NK-92 (cell line): ENCODE measurements around the gene RUNX2.

Source experiments
- DNase-seq: peaks from one replicate; lab custom pipeline; 2025; ENCODE audit not compliant: unreplicated experiment; lab: John Stamatoyannopoulos, UW

RUNX2 gene

DNA sequence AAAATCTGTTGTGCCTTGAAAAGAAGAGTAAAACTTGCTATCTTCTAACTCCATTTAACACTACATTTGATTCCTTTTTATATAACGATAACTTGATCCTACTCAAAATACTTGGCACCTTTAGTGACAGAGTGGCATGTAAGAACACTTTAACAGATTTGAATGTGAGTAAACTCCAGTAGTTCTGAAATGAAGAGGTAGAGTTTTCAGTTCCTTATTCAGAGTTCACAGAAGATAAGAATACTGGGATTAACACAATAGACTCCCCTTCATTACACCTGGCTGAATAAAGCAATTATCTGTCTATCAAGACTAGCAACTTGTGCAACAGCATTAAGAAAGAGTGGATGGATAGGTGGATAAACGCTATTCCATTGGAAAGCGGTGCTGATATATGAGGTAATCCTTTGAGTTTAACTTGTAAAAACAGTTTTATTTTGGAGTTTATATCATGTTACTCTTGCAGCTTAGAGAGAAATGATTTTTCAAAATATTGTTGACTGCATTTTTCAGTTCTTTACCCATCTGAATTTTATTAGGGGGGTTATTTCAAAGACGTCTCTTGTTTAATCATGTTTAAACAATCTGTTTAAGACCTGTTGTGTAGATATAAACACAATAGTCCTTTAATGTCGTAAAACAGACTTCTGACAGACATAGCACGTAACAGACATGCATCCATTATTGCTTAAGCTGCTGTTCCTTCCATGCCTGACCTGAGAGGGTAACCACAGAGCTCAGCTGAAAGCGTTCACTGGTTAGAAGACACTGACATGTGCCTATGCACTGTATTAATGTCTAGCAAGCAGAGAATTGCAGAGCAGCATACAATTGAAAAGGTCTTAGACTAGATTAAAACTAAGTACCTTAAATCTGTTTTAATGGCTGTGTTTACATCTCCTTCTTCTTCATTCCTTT, 152.0 kb downstream of the RUNX2 start:
- DNase-seq, result no peak

DNA sequence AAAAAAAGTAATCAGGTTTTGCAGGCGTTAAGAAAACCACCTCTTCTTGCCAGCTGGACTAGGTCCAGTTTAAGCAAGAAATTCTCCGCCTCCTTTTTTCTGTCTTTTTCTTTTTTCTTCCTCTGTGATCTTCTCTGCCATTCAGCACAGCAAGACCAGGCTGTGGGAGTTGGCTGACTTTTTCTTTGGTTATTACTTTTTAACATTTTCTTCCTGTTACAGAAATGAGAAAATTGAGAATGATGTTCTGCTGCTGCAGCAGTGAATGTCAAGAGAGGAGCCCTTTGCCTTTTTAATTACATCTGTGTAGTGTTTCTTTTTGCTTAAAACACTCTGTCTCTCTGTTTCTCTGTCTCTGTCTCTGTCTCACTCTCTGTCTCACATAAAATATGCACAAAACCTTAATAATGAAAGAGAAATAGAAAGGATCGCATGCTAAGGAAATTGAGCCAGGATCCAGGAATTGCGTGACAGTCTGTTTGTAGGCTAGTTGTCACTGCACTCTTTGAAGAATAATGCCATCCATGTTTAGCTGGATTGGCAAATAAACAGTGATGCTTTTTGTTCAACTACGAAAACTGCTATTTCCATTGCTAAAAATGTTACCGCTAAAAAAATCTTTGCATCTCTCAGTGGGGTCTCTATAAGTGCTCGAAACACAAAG, 152.8 kb downstream of the RUNX2 start:
- DNase-seq, result no peak

DNA sequence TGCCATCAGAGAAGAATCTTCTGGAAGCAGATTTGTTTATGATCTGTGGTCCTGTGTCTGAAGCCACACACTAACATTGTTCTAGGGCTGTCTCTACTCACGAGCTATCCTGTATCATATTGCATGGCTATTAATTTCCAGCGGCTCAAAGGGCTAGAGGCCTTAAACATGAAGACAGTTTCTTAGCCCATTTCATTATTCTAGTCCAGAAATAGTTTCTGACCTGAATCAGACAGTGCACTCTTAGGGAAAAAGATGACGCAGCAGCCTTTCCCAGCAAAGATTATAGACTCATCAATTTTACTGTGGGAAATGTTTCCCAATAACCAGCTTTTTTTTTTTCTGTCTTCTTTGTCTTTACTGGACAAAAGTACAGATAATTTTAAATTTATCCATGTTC, 154.9 kb downstream of the RUNX2 start:
- no peak for DNase-seq

DNA sequence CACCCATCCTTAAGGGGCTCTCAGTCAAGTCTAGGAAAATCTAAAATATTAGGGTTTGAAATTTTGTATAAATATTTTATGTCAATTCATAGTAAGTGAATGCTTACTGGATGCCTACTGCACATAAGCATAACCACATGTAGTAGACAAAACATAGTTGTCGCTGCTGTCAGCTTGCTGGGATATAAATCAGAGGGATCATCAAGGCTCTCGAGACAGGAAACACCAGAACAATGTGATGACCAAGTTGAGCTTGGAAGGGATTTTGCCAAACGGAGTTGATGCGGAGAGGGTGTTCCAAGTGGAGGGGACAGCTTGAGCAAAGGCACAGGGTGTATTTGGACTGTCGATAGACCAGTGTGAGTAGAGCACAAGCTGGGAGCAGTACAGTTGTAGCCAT, 155.4 kb downstream of the RUNX2 start:
- no peak for DNase-seq

DNA sequence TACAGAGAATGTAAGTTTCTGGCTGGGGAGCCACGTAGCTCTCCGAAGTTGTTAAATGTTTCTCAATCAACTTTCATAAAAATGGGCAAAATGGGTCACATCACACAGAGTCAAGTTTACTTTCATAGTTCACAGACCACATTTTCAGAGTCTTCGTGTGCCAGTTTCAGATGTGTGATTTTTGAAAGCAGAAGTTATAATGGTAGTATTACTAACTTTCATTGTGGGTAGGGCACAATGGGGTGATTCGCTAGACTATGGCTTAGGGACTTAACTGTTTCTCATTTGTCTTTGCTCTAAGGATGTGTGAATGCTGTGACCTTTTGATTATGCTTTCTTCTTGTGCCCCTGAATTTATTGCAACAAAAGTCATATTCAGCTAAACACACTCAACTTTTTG, 158.6 kb downstream of the RUNX2 start:
- no peak for DNase-seq

DNA sequence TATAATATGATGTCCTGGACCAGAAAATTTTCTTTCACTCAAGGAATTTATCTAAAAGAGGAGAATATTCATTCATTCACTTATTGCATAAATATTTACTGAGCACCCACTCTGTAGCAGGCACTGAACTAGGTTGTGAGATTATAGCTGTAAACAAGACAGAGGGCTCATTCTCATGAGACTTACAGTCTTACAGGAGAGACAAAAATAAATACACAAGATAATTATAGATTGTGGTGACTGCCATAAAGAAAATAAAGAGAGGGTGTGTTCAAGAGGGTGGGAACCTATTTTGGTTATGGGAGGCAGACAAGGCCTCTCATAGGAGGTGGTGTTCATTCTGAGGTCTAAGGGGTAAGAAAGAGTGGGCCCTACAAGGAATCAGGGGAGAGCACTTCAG, 159.5 kb downstream of the RUNX2 start:
- DNase-seq, result no peak

DNA sequence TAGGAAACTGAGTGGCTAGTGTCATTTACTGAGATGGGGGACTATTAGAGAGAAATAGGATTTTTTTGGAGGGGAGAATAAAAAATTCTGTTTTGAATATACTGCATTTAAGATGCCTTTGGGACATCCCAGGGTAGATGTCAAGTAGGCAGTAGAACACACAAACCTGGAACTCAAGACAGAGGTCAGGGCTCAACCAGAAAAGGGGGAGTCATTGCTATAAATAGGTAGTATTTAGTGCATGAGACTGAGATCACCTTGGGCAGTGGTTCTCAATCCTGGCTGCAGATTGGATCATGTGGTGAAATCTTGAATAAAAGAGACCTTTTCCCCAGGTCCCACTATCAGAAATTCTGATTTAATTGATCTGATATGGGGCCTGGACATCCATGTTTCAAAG, 160.1 kb downstream of the RUNX2 start:
- DNase-seq, result no peak

DNA sequence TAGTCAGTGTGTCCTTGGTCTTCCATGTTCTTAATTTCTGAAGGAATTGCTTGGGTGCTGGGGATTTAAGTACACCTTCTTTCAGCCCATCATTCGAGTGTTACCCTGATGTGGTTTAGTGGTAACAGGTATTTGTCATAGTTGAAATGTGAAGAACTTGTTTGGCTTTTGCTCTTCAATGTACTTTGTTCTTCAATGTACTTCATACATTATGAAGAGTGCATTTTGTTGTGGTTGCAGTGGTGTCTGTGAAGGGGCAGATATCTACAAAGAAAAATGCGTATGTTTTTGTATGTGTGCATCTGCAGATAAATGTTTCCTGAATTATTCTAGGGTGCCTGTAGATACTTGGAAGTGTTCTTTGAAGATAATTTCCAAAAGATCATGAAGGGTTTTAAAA, 160.8 kb downstream of the RUNX2 start:
- no peak for DNase-seq

DNA sequence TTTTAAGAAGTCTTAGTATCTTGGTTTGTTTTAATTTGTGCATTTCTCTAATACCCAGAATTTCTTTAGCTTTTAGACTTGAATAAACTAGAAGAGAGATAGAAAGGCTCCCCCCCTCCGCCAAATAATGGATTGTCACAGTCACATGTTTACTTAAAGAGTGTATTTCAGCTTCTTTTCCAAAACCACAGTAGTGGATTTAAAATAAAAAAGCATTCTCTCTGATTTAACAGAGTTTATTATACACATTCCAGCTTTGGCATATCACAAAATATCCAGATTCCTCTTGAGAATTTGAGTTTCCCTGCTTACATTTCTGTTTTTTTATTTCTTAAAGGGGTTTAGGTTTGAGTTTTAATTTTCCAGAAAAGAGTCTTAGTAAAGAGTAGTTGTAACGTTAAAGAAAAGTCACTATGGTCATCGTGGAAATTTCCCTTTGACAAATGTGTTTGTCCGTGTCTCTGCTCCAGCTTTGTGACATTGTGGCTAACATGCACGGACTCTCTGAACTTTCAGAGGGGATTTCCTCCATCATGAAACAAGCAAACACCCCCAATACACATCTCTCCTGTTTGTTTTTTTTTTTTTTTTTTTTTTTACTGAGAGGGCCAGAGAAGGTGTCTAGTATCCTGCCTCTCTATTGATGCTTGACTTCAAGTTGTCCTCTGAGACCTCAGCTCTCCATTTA, 163.1 kb downstream of the RUNX2 start:
- DNase-seq, result no peak

DNA sequence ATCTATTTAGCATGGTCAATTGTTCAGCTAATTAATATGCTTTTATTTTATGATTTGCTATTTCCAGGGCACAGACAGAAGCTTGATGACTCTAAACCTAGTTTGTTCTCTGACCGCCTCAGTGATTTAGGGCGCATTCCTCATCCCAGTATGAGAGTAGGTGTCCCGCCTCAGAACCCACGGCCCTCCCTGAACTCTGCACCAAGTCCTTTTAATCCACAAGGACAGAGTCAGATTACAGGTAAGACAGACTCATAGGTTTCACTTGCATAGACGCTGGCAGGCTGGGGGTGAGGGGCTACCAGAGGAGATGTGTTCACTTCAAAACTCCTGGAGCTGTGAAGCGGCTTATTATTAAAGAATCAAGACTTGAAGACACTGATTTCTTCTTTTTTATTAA, 163.7 kb downstream of the RUNX2 start:
- DNase-seq, result no peak

DNA sequence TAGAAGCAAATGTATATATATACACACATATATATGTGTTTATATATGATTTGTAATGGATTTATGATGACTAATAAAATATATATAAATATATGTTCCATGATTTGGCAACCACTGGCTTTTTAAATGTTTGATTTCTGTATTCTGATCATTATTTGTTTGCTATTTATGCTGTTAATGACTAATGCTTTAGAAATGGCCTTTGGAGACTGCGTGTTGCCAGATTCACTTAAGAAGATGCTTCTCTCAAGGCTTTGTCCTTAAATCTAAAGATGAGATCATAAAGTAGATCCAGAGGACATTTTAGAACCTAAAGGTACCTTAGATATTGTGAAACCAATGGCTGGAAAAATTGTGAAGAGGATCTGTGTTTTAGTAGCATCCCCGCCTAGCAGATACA, 165.6 kb downstream of the RUNX2 start:
- no peak for DNase-seq

DNA sequence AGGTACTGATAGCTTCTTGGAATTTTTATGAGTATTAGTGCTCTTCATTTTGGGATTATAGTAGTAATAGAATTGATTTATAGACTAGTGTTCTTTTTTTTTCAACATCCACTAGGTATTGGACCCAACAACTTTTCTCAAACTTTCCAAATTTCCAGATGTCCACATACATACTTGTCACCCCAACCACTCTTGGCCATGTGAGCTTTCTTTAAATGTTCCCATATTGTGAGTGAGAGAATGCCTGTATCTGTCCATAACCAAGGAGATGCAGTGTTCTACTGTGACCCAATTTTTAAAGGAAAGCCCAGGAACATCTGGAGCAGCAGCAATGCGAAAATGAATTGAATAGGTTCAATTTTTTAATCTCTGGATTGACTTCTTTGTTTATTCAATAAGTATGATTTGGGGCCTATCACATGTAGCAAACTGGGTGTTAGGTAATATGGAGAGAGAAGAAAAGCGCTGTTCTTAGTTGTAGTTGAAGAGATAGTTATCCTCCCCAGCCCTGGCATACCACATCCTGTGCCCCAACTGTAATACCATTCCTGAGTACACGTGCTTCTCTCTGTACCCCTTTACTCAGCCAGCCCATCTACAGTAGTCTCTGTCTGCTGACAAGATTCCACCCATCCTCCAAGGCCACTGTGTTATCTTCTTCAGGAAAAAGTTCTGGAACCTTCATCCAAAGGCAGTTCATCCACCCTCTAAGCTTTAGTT, 166.4 kb downstream of the RUNX2 start:
- DNase-seq, result no peak

DNA sequence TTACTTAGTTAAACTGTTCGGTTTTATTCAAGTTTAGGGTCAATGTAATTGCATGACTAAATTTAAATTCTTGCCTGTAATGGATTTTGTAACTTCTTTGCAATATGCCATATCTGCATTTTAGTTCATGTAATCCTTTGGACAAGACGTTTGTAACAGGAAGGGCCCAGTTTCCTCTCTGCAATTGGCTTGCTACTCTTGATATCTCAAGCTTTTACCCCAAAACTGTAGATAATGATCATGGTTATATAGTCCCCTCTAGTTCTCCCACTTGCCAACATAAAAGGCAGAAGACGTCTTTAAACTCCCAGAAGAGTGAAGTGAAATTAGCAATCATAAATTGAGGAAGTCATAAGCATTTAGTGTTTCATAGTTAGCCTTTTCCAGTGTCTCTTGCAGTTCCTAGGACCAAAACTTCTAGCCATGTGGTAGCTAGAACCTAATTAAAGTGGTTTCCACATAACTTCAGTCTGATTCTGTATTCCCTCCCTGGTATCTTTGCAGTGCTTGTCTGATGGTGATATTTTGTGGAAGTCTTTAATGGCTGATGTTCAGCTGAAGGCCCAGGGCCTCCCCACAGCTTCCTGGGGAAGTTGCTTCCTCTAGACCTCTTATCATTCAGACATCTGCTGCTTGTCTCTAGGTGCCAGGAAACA, 167.4 kb downstream of the RUNX2 start:
- DNase-seq, result no peak

DNA sequence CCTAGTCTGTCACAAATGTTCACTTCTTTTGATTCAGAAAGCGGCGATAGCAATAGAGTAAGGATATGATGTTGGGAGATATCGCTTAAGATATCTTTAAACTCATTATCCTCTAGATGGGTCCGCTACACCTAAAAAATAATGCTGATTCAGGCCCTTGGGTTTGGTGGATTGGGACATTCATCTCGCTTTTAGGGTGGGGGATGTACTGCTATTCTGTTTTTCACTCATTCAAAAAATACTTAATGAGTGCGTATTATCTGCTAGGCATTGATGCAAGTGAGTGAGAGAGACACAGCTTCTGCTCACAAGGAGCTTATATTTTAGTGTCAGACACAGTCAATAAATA, 167.9 kb downstream of the RUNX2 start:
- no peak for DNase-seq

DNA sequence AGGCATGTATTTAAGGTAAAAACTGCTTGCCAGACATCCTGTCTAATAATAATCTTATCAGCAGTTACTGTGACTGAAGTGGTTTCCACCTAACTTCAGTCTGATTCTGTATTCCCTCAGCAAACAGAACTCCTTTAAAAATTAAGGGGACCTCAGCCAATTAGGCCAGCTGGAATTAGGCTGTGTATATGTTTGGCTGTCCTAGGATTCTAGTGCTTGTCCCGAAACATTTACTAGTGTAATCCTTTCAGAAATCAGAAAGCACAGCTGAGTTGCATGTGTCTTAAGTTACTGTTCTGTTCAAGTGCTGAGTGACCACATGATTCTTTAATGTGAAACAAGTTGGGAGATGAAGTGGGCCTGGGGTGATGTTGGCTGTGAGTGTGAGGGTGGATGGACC, 170.5 kb downstream of the RUNX2 start:
- DNase-seq, result no peak

DNA sequence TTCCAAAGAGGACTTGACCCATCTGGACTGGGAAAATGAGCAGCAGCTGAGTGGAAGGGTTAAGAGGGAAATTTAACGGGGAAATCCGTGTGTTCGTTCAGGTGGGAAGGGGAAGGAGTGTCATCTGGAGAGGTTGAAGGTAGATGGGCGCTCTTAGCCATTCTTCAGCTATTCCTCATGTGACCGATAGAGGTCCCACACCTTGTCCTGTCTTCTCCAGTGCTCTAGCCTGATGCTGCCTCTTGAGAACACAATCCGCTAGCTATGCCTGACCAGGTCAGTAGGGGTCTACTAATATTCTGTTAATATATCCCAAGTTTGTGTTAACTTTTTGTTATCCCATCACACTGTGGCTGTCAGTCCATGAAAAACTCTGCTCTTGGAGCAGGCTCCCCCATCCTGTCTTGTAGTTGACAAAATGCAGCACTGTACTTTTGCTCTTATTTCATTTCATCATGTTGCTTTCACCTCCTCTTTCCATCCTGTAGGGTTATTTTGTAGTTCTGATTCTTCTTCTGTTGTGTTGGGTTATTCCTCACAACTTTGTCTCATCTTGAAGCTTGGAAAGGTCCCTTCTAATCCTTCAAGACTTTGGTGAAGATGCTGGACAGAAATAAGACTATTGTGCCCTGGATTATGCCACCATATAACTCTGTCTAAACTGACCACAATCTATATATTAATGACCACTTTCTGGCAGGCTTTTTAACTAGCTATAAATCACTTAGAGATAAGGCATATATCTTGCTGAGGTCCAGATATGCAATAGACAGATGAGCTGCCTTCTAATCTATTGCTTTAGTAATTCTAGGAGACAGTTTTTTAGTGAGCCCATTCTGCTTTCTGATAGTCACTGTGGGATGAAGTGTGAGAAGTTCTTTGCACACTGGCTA, 173.0 kb downstream of the RUNX2 start:
- DNase-seq, result no peak

DNA sequence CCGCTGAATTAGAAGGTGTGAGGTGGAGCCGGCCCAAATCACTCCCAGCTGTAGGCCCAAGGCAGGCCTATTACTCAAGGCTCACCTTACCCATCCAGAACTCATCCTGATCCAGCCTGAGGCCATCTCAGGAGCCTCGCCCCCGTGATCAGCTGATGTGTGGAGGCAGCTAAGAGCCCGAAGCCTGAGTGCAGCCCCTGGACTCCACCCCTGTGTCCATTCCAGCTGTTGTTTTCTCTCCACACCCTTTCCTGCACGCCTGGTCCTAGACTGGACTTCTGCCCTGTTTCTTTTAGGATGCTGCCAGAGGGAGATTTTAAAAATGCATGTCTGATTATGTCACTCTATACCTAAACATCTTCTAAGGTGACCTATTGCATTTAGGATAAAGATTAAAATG, 174.3 kb downstream of the RUNX2 start:
- DNase-seq, result no peak

DNA sequence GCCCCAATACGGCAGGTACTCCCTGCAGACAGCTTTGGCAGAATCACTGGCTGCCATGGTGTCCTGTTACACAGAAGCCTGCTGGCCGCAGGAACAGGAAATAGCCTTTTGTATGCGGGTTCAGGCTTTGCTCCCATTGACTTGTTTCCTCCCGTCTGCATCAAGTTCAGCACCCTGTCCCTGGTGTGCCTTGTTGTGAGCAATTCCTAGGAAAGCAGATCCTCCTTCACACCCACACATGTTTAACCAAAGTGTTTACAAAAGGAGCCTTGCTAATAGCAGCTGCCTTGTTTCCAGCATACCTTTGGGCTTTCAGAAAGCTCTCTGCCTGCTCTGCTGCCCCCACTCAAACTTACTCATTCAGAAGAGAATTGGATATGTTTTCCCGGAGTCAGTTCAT, 176.8 kb downstream of the RUNX2 start:
- no peak for DNase-seq

DNA sequence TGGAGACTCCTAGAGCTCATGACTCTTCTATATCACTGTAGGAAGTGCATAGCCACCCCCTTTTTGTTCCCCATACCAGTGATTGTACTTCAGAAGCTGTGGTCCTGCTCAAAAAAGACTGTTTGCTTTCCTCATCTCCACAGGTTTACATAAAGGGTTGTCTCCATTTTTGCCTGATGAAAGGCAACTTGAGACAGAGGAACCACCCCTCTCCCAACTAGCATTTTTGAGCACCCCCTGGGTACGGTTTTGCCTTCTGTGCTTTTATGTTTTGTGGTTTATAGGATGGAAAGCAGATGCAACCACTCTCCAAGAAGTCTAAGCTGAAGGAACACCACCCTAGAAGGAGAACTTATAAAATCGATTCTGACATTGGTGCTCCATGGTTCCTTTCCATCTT, 177.3 kb downstream of the RUNX2 start:
- DNase-seq, result no peak

DNA sequence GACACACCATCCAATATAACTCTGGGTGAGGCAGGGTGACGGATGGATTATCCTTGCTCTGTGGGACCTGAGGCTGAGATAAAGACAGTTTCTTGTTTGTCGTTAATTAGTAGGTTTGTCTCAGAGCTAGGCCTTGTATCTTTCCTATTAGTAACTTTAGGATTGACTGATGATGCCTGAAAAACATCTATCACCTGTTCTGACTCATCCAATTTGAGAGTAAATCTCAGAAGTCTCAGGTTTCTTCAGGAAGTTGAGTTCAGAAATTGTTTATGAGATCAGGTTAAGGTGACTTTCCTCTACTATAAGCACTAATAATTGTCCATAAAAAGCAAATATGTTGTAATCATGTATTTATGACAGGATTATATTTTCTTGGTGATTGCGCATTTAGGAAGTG, 179.1 kb downstream of the RUNX2 start:
- no peak for DNase-seq
